Measurements from ENCODE around the gene DKC1.

DKC1 gene

GRCh38 chrX:154737136-154737535 lies 25.5 kb upstream of the DKC1 start:
- DNase-seq (ENCODE audit: low spot score), result no peak

- no peak for DNase-seq (ENCODE audit: low spot score)
Measured at GRCh38 chrX:154738011-154738738, 24.5 kb upstream of the DKC1 start.

GRCh38 chrX:154739952-154740465 lies 22.7 kb upstream of the DKC1 start:
- no peak for DNase-seq (ENCODE audit: low spot score)

GRCh38 chrX:154742613-154743012 lies 20.1 kb upstream of the DKC1 start:
- DNase-seq (ENCODE audit: low spot score), result no peak

- DNase-seq (ENCODE audit: low spot score), result peak; percentile 77
Measured at GRCh38 chrX:154748712-154749339, 13.8 kb upstream of the DKC1 start.

- no peak for DNase-seq (ENCODE audit: low spot score)
Measured at GRCh38 chrX:154749856-154750255, 12.8 kb upstream of the DKC1 start.

- DNase-seq (ENCODE audit: low spot score), result no peak
Measured at GRCh38 chrX:154750301-154751202, 12.1 kb upstream of the DKC1 start, which contains the start of gene GAB3. TSS of gene GAB3 (minus strand) at chrX:154751077. CDS start at chrX:154751025, 52 bp downstream.

GRCh38 chrX:154751203-154751668 lies 11.4 kb upstream of the DKC1 start:
- peak; percentile 15 for DNase-seq (ENCODE audit: low spot score)

GRCh38 chrX:154751669-154752271 lies 10.9 kb upstream of the DKC1 start:
- DNase-seq (ENCODE audit: low spot score), result no peak

- DNase-seq (ENCODE audit: low spot score), result no peak
Measured at GRCh38 chrX:154758696-154759095, 4.0 kb upstream of the DKC1 start.

GRCh38 chrX:154761977-154762536 lies 607 bp upstream of the DKC1 start:
- no peak for DNase-seq (ENCODE audit: low spot score)

GRCh38 chrX:154774622-154775021 lies 12.0 kb downstream of the DKC1 start:
- no peak for DNase-seq (ENCODE audit: low spot score)

GRCh38 chrX:154775419-154776349 lies 13.0 kb downstream of the DKC1 start:
- DNase-seq (ENCODE audit: low spot score), result no peak

GRCh38 chrX:154776753-154777152 lies 14.1 kb downstream of the DKC1 start:
- DNase-seq (ENCODE audit: low spot score), result no peak

GRCh38 chrX:154779261-154779660 lies 16.6 kb downstream of the DKC1 start:
- no peak for DNase-seq (ENCODE audit: low spot score)

GRCh38 chrX:154780968-154781367 lies 18.3 kb downstream of the DKC1 start:
- no peak for DNase-seq (ENCODE audit: low spot score)

GRCh38 chrX:154784149-154784995 lies 21.7 kb downstream of the DKC1 start:
- no peak for DNase-seq (ENCODE audit: low spot score)

- DNase-seq (ENCODE audit: low spot score), result no peak
Measured at GRCh38 chrX:154785716-154786115, 23.1 kb downstream of the DKC1 start.

GRCh38 chrX:154791467-154791866 lies 28.8 kb downstream of the DKC1 start:
- no peak for DNase-seq (ENCODE audit: low spot score)

Measured in pons (tissue), 1 donor.